Gastrocnemius medialis (tissue), 4 donors: ENCODE data around the gene PRSS23.

Experiments used
- CTCF ChIP-seq, 5 experiments: fragments of 450-650 bp in 3 of 5; fragments of 200-600 bp in 2 of 5; sonication (generic) in 2 of 5; IDR thresholded peaks in 4 of 5; conservative IDR thresholded peaks in 1 of 5; 1 replicate in 4 of 5; 2 replicates in 1 of 5; pipeline ENCODE4 v1.5.1; 2016 to 2019; ENCODE audit warnings: antibody characterized with exemption in 5 of 5, mild to moderate bottlenecking in 3 of 5, moderate library complexity in 3 of 5
- POLR2A ChIP-seq, 2 donors: fragments of 450-650 bp; IDR thresholded peaks; one replicate each; pipeline ENCODE4 v1.6.1; 2017; ENCODE audit warnings: antibody characterized with exemption in 2 of 2, mild to moderate bottlenecking in 2 of 2, moderate library complexity in 2 of 2

DNA sequence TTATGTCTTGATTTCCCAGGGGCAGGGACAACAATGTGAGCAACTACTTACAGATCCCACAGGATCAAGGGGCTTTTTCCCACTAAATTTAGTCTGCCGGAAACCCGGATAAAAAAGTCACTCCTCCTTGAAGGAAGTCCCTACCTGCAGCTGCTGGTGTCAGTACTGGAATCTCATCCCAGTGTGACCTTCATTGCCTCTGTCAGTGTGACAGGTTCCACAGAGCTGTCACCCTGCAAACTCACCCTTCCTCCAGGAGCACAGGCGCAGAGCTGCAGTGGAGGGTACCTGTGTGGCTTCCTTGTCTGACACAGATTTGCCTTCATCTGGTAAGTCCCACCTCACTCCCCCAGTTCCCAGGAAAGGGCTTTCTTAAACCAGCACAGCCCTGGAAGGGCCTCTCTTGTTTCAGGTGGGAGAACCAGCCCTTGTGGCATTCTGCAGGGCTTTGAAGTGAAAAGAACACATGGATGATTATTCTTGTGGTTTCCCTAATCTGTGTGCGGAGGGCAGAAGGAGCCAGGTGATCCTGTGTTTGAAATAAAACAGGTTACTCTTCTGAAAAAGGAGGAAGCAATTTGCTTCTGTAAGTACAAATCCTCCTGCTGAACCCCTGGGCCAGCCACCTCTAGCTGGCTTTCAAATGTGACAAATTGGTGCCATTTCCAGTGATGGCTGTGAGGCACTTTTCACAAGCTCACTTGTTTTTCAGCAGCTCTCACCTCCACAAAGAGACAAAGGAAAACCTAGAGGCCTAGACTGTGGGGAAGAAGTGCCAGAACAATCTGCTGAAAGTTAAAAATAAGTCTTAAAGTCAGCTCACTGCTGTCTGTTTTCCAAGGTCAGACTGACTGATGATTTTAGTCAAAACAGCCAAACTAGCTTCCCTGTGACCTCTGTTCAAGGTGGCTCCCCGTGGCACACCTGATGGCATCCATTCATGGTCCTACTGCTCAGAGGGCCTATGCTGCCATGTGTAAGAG lies 9.2 kb upstream of the PRSS23 start:
- TF ChIP-seq CTCF (IDR thresholded peaks at IDR 0.05 in 4 of 5, conservative IDR thresholded peaks at IDR 0.05 in 1 of 5) (no peak), POLR2A (IDR thresholded peaks at IDR 0.05) (no peak)
